ENCODE measurements around the gene ADAMTSL1. TPM values are rescaled to one million over a fixed set of nuclear protein-coding genes. Genes with fewer than 3 reads are reported as not detected.

ADAMTSL1 gene
- total RNA-seq, 4 donors from 2014 or later = 21.3 to 138 (median 125) TPM

DNA sequence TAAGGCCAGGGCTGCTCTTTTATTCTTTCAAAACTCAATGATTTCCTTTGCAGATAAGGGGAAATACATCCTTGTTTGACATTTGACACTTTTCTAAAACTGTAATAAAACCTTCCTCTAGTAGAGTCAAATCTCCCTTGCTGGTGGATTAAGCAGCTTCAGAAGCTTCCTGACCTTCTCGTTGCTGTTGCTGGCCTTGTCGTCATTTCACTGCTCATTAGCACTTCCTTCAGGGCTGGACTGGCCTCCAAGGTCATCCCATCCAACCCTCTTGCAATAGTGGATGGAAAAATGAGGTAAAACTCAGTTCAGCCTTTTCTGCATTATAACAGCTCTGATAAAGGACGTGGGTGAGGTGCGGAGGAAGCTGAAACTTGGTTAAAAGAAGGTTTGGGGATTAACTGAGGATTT, 1.1 kb upstream of the ADAMTSL1 start:
- Histone ChIP-seq H3K27me3 (no peaks in the 10 kb centered on the region), H3K36me3 (no peaks in the 10 kb centered on the region), H3K27ac (peak overlapping the region in 3 of 4 donors; percentile 29 to 73 (median 68)), H3K9me3 (peaks cover 0 to 6% (median 0%) of the 10 kb centered on the region in 3 donors), H3K4me1 (peaks cover 4 to 45% (median 15%) of the 10 kb centered on the region in 3 donors), H3K4me3 (peak overlapping the region in 1 of 2 donors; percentile 5)
- ATAC-seq = peak; percentile 60
- 0 to 28% methylated on average over 1 to 4 of the region's 4 CpGs for WGBS, 2 donors (ENCODE audit: low coverage in 1 of 2)
- TF ChIP-seq POLR2AphosphoS5 (IDR thresholded peaks at IDR 0.05) = no peak
- no peak for TF ChIP-seq POLR2A (IDR thresholded peaks at IDR 0.05)
- TF ChIP-seq, protein P1, sequence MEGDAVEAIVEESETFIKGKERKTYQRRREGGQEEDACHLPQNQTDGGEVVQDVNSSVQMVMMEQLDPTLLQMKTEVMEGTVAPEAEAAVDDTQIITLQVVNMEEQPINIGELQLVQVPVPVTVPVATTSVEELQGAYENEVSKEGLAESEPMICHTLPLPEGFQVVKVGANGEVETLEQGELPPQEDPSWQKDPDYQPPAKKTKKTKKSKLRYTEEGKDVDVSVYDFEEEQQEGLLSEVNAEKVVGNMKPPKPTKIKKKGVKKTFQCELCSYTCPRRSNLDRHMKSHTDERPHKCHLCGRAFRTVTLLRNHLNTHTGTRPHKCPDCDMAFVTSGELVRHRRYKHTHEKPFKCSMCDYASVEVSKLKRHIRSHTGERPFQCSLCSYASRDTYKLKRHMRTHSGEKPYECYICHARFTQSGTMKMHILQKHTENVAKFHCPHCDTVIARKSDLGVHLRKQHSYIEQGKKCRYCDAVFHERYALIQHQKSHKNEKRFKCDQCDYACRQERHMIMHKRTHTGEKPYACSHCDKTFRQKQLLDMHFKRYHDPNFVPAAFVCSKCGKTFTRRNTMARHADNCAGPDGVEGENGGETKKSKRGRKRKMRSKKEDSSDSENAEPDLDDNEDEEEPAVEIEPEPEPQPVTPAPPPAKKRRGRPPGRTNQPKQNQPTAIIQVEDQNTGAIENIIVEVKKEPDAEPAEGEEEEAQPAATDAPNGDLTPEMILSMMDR (IDR thresholded peaks at IDR 0.05) = no peak
- TF ChIP-seq EP300 (IDR thresholded peaks at IDR 0.05) = no peak

DNA sequence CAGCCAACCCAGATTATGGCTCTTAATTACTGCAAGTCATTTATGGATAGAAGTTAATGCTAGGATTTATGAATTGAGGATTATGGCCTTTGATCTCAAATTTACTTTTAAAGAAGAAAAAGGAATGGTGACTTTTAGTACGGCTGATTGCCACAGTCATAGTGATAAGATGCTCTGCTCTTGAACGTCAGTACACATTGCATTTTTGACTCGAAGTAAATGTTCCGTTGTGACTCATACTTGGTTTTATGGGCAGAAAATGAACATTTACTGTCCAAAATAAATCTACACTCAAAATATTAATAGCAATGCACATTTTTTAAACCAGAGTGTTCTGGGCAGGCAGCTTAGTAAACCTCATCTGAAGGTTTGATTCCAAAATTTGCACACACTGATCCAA, 830 bp downstream of the ADAMTSL1 start:
- 24 to 29% methylated on average over 4 of the region's 4 CpGs for WGBS, 2 donors (ENCODE audit: low coverage in 1 of 2)
- Histone ChIP-seq H3K4me3 (peak overlapping the region in 1 of 2 donors; percentile 47), H3K27ac (peak overlapping the region in 1 of 4 donors; percentile 68), H3K36me3 (no peaks in the 10 kb centered on the region), H3K9me3 (peaks cover 0 to 2% (median 0%) of the 10 kb centered on the region in 3 donors), H3K27me3 (no peaks in the 10 kb centered on the region), H3K4me1 (peaks cover 4 to 45% (median 15%) of the 10 kb centered on the region in 3 donors)
- ATAC-seq = no peak
- TF ChIP-seq EP300 (IDR thresholded peaks at IDR 0.05) = no peak
- TF ChIP-seq, protein P1 (IDR thresholded peaks at IDR 0.05) = no peak

DNA sequence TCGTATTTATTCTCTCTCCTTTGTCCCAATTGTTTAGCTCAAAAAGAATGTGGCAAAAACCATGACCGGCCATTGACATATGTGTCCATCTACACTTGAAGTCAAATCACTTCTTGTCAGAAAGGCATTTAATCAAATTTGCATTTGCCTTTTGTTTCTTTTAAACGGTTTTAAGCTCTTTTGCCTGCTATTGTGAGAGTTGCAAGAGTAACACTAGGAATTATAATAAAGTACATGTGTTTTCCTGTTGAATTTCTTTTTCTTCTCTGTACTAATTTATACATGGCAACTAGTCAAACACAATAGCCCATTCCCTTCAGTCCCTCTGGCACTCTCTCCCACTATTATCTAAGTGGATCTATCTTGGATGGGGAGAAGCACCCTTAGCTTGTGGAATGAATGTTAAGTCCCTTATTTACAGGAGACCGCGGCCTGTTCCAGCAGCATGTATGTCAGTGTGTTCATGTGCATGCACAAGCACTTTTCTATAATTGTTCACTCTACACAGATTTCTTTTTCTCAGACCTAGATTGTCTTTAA, 3.2 kb downstream of the ADAMTSL1 start:
- Histone ChIP-seq H3K27me3 (no peaks in the 10 kb centered on the region), H3K27ac (no peak overlapping the region), H3K4me3 (no peak overlapping the region), H3K36me3 (no peaks in the 10 kb centered on the region), H3K9me3 (no peaks in the 10 kb centered on the region), H3K4me1 (peaks cover 4 to 39% (median 15%) of the 10 kb centered on the region in 3 donors)
- TF ChIP-seq POLR2A (IDR thresholded peaks at IDR 0.05) = no peak
- no peak for TF ChIP-seq POLR2AphosphoS5 (IDR thresholded peaks at IDR 0.05)
- TF ChIP-seq, protein P1 (IDR thresholded peaks at IDR 0.05) = no peak
- TF ChIP-seq EP300 (IDR thresholded peaks at IDR 0.05) = no peak
- ATAC-seq = no peak
- 83 to 86% methylated on average over 5 of the region's 5 CpGs for WGBS, 2 donors (ENCODE audit: low coverage in 1 of 2)

DNA sequence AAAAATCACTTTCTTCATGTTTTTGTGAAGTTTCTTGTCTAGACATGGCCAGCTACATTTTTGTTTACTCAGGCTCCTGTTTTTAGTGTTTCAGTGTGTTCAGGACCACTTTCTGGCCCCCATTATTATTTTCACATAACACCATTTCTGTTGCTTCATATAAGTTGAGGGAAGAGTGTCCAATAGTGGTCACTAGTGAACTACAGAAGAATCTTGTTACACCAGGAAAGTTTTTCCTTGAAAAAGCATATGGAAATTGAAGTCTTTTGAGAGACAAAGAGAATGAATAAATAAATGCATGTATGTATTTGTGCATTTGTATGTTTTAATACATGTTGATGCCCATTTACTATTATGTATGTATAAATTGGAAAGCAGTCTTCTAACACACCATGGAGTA, 3.8 kb downstream of the ADAMTSL1 start:
- Histone ChIP-seq H3K4me1 (peaks cover 1 to 34% (median 12%) of the 10 kb centered on the region in 3 donors), H3K36me3 (no peaks in the 10 kb centered on the region), H3K4me3 (no peak overlapping the region), H3K27ac (no peak overlapping the region), H3K9me3 (no peaks in the 10 kb centered on the region), H3K27me3 (no peaks in the 10 kb centered on the region)
- ATAC-seq = no peak
- TF ChIP-seq, protein P1 (IDR thresholded peaks at IDR 0.05) = no peak
- TF ChIP-seq POLR2AphosphoS5 (IDR thresholded peaks at IDR 0.05) (no peak), EP300 (IDR thresholded peaks at IDR 0.05) (no peak)
